LNCaP clone FGC (cell line): Measurements from ENCODE around the gene ATRN.
"Not testable (repeated sequence)": the region's sequence is repeated elsewhere in the genome, so short reads cannot be mapped to it uniquely, and the experiment has no call there.

Source experiments
- DNase-seq: peaks from one replicate; pipeline ENCODE4 v3.0.0-alpha.2; 2011; ENCODE audit warnings: low read depth
- H3K4me3 ChIP-seq: 2 replicates; pipeline ENCODE4 v1.5.1; 2011; ENCODE audit warnings: mild to moderate bottlenecking, low read depth, low read length, control low read depth
- TF ChIP-seq, protein P1 (sequence below): IDR thresholded peaks from 2 replicates; pipeline ENCODE4 v1.5.1; 2012; ENCODE audit warnings: mild to moderate bottlenecking; ENCODE audit not compliant: control insufficient read depth, insufficient read depth; ENCODE audit errors: extremely low read depth

The ATRN gene

GRCh38 chr20:3586093-3586492 lies 115.3 kb downstream of the ATRN start:
- no peak overlapping the region for H3K4me3 ChIP-seq
- TF ChIP-seq, protein P1, sequence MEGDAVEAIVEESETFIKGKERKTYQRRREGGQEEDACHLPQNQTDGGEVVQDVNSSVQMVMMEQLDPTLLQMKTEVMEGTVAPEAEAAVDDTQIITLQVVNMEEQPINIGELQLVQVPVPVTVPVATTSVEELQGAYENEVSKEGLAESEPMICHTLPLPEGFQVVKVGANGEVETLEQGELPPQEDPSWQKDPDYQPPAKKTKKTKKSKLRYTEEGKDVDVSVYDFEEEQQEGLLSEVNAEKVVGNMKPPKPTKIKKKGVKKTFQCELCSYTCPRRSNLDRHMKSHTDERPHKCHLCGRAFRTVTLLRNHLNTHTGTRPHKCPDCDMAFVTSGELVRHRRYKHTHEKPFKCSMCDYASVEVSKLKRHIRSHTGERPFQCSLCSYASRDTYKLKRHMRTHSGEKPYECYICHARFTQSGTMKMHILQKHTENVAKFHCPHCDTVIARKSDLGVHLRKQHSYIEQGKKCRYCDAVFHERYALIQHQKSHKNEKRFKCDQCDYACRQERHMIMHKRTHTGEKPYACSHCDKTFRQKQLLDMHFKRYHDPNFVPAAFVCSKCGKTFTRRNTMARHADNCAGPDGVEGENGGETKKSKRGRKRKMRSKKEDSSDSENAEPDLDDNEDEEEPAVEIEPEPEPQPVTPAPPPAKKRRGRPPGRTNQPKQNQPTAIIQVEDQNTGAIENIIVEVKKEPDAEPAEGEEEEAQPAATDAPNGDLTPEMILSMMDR = no peak
- DNase-seq = no peak

GRCh38 chr20:3590164-3590563 lies 119.3 kb downstream of the ATRN start:
- DNase-seq = no peak
- TF ChIP-seq, protein P1 = no peak
- no peak overlapping the region for H3K4me3 ChIP-seq

- H3K4me3 ChIP-seq = no peak overlapping the region
- no peak for DNase-seq
- TF ChIP-seq, protein P1 = no peak
These were observed 122.1 kb downstream of the ATRN start for GRCh38 chr20:3592931-3593330.

DNA sequence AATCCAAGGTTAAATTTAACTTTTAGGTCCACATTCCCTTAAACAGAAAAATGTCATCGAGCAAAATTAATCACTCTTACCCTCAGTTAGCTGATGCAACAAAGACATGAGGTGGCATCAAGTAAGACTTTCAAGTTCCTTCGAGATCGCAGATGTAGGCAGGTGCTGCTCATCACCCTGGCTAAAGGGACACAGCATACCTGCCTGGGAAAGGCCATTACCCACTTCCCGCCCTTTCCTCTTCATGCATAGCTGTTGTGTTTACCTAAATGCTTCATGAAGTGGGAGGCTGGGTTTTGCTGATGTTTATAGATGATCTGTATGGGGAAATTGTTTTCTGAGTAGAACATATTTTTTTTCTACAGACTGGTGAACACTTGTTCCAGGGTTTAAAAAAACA lies 124.7 kb downstream of the ATRN start:
- DNase-seq = no peak
- TF ChIP-seq, protein P1 = no peak
- H3K4me3 ChIP-seq = no peak overlapping the region

DNA sequence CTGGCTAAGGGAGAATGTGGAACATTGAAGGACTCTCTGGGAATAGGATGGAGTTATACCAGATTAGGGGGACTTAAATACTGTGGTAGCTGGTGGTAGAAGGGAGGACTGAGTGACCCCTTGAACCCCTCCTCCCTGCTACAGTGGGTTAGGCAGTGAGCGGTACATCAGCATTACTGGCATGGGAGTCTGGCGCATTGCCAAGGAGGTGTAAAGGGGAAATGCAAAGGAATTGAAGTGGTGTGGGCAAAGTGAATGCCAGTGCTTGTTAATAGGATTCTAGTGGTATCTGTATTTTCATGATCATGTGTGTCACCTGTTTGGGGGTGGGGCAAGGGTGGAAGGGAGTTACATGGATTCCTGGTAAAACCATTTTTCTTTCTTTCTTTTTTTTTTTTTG lies 132.3 kb downstream of the ATRN start:
- no peak for DNase-seq
- TF ChIP-seq, protein P1 = no peak
- no peak overlapping the region for H3K4me3 ChIP-seq

GRCh38 chr20:3605386-3605886 lies 134.6 kb downstream of the ATRN start:
- DNase-seq = not testable (repeated sequence)

DNA sequence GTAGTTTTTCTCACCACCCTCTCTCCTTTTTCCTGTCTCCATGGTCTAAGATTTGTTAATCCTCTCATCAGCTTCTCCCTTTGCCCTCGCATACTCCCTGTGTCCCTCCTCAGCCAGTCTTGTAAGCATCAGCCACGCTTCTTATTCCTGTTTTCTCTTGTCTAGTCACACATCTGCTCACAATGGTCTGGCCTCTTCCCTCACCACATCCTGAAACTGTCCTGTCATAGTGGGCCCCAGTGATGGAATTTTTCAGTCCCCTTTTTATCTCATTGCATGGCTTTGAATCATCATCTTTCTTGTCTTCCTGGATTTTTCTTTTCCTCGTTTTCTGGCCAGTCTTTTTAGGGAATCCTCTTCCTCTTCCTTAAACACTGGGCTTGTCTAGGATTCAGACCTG lies 135.2 kb downstream of the ATRN start:
- DNase-seq = no peak
- no peak overlapping the region for H3K4me3 ChIP-seq
- TF ChIP-seq, protein P1 = no peak

More at GRCh38 chr20:3605386-3605886, 134.6 kb downstream of the ATRN start:
- H3K4me3 ChIP-seq = not testable (repeated sequence)
